Thyroid gland (tissue), 4 donors: Measurements from ENCODE around the gene SCRN2.

Experiments used
- CTCF ChIP-seq, 6 experiments: fragments of 200-600 bp in 3 of 6; fragments of 450-650 bp in 3 of 6; sonication (generic) in 3 of 6; IDR thresholded peaks; one replicate each; pipeline ENCODE4 v1.5.1; 2016 to 2019; ENCODE audit warnings: antibody characterized with exemption in 6 of 6, mild to moderate bottlenecking in 2 of 6, inconsistent platforms in 1 of 6, moderate library complexity in 1 of 6
- POLR2A ChIP-seq, 2 donors: fragments of 450-650 bp; IDR thresholded peaks; one replicate each; pipeline ENCODE4 v1.6.1; 2017; ENCODE audit warnings: antibody characterized with exemption in 2 of 2, mild to moderate bottlenecking in 2 of 2, moderate library complexity in 1 of 2

- TF ChIP-seq POLR2A (IDR thresholded peaks at IDR 0.05) (no peak), CTCF (IDR thresholded peaks at IDR 0.05) (no peak)
These were observed 30.0 kb downstream of the SCRN2 start for GRCh38 chr17:47810901-47811635.
